Stimulated activated CD8-positive, alpha-beta memory T cell treated with anti-CD3 and anti-CD28 coated beads, Interleukin-12 subunit alpha, Interleukin-12 subunit beta, amount 100 ng/mL, for 4 hours (primary cell): ENCODE data around the gene RAB5IF.
"Not testable (repeated sequence)": the region's sequence is repeated elsewhere in the genome, so short reads cannot be mapped to it uniquely, and the experiment has no call there.

Experiments used
- DNase-seq: peaks from one replicate; pipeline ENCODE4 v3.0.0-alpha.2; 2020; ENCODE audit warnings: low read depth

Gene RAB5IF

GRCh38 chr20:36585410-36586125 lies 20.0 kb upstream of the RAB5IF start:
- no peak for DNase-seq

GRCh38 chr20:36587388-36588070 lies 18.1 kb upstream of the RAB5IF start:
- no peak for DNase-seq

GRCh38 chr20:36591281-36591680 lies 14.3 kb upstream of the RAB5IF start:
- DNase-seq = no peak

GRCh38 chr20:36591854-36592641 lies 13.5 kb upstream of the RAB5IF start:
- DNase-seq = peak; percentile 28

GRCh38 chr20:36593347-36593929 lies 12.1 kb upstream of the RAB5IF start:
- no peak for DNase-seq

- no peak for DNase-seq
These were observed 5.7 kb upstream of the RAB5IF start for GRCh38 chr20:36599912-36600345.

GRCh38 chr20:36601540-36601939 lies 4.0 kb upstream of the RAB5IF start:
- no peak for DNase-seq

- DNase-seq = peak; percentile 26
These were observed 604 bp upstream of the RAB5IF start for GRCh38 chr20:36604952-36605398.

- DNase-seq = no peak
These were observed 833 bp downstream of the RAB5IF start for GRCh38 chr20:36606158-36607066.

GRCh38 chr20:36607586-36608387 lies 2.2 kb downstream of the RAB5IF start:
- no peak for DNase-seq

GRCh38 chr20:36608388-36608728 lies 2.8 kb downstream of the RAB5IF start:
- DNase-seq = not testable (repeated sequence)

GRCh38 chr20:36611625-36612024 lies 6.0 kb downstream of the RAB5IF start:
- no peak for DNase-seq

- DNase-seq = no peak
These were observed 8.4 kb downstream of the RAB5IF start for GRCh38 chr20:36613974-36614373.

GRCh38 chr20:36614781-36615557 lies 9.4 kb downstream of the RAB5IF start:
- DNase-seq = no peak

- no peak for DNase-seq
These were observed 15.3 kb downstream of the RAB5IF start for GRCh38 chr20:36620917-36621316.

GRCh38 chr20:36623444-36623843 lies 17.9 kb downstream of the RAB5IF start:
- DNase-seq = no peak

GRCh38 chr20:36624068-36624943 lies 18.7 kb downstream of the RAB5IF start:
- no peak for DNase-seq

- no peak for DNase-seq
These were observed 19.4 kb downstream of the RAB5IF start for GRCh38 chr20:36624944-36625324.

- peak; percentile 15 for DNase-seq
These were observed 22.5 kb downstream of the RAB5IF start for GRCh38 chr20:36628076-36628475.
